Peyer's patch (tissue), 4 donors: ENCODE measurements around the gene CFD. TPM values are rescaled to one million over a fixed set of nuclear protein-coding genes. Genes with fewer than 3 reads are reported as not detected.
"Not testable (repeated sequence)": the region's sequence is repeated elsewhere in the genome, so short reads cannot be mapped to it uniquely, and the experiment has no call there.

Experiments used
- DNase-seq, 3 donors: peaks; one replicate each; pipeline ENCODE4 v3.0.0-alpha.2; 2017 to 2019
- H3K27ac ChIP-seq, 4 donors: fragments of 200-600 bp; sonication (generic); one replicate each; pipeline ENCODE4 v1.5.1; 2016 to 2019
- H3K27me3 ChIP-seq, 2 donors: fragments of 200-600 bp; sonication (generic); one replicate each; pipeline ENCODE4 v1.5.1; 2019
- H3K36me3 ChIP-seq, 3 donors: fragments of 200-600 bp; sonication (generic); one replicate each; pipeline ENCODE4 v1.5.1; 2016 to 2019
- H3K4me1 ChIP-seq, 4 donors: fragments of 200-600 bp; sonication (generic); one replicate each; pipeline ENCODE4 v1.5.1; 2016 to 2019
- H3K4me3 ChIP-seq, 4 donors: fragments of 200-600 bp; sonication (generic); 1 replicate in 3 of 4; 2 replicates in 1 of 4; pipeline ENCODE4 v1.5.1; 2016 to 2019; ENCODE audit warnings: mild to moderate bottlenecking in 1 of 4
- H3K9me3 ChIP-seq, 4 donors: fragments of 200-600 bp; sonication (generic); one replicate each; pipeline ENCODE4 v1.5.1; 2016 to 2019; ENCODE audit warnings: mild to moderate bottlenecking in 1 of 4
- POLR2A ChIP-seq, 2 donors: fragments of 450-650 bp; IDR thresholded peaks; one replicate each; pipeline ENCODE4 v1.5.1; 2017; ENCODE audit warnings: antibody characterized with exemption in 2 of 2, mild to moderate bottlenecking in 2 of 2, moderate library complexity in 2 of 2
- total RNA-seq, 4 donors: library from RNA; depleted of rRNA; stranded (reverse); fragments of >200 nt; gene quantifications; one replicate each; pipeline ENCODE4 v1.1.0, GENCODE V29; 2016
- TF ChIP-seq, protein P1 (sequence below), 6 experiments: fragments of 450-650 bp in 4 of 6; fragments of 200-600 bp in 2 of 6; sonication (generic) in 1 of 6; IDR thresholded peaks; one replicate each; pipeline ENCODE4 v1.5.1; 2017 to 2019; ENCODE audit warnings: antibody characterized with exemption in 6 of 6, mild to moderate bottlenecking in 3 of 6, moderate library complexity in 1 of 6

The CFD gene
- total RNA-seq, 4 donors from 2014 or later: 140 to 403 (median 303) TPM

DNA sequence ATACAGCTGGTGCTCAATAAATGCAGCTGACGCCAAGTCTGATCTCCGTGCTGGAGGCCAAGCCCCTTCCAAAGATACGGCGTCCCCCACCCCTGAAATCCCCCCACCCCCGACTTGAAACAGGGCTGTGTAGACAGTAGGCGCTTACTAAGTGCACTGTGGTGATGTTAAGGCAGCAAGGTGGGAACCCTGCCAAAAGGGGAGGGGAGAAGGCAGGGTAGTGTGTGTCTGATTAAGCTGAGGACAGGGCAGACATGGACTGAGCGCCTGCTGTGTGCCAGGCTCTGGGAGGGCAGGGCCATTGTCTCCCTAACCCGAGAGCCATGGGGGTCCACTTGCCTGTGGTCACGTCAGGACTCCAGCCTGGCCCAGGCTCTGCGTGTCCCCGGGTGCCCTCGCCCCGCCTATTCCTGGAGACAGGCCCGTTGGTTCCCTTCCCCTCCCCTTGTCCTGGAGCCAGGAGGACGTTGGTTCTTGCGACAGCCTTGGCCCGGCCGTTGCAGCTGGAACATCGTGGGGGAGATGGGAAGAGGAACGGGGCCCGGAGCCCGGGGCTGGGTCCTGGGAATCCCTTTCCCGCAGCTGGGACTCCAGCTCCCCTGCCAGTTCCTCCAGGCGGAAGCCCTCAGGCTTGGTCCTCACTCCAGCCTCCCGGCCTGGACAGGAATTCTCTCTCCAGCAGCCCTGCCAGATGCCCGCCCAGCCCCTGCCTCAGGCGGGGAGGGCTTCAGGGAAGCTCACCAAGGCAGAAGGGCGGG, 9.1 kb upstream of the CFD start:
- H3K27me3 ChIP-seq: peaks cover 0 to 16% of the 10 kb centered on the region in 2 donors
- DNase-seq: peak; percentile 42 to 84 (median 74)
- H3K4me1 ChIP-seq: no peaks in the 10 kb centered on the region
- H3K27ac ChIP-seq: peak overlapping the region; percentile 55 to 83 (median 68)
- no peaks in the 10 kb centered on the region for H3K36me3 ChIP-seq
- TF ChIP-seq POLR2A (IDR thresholded peaks at IDR 0.05): no peak
- TF ChIP-seq, protein P1, sequence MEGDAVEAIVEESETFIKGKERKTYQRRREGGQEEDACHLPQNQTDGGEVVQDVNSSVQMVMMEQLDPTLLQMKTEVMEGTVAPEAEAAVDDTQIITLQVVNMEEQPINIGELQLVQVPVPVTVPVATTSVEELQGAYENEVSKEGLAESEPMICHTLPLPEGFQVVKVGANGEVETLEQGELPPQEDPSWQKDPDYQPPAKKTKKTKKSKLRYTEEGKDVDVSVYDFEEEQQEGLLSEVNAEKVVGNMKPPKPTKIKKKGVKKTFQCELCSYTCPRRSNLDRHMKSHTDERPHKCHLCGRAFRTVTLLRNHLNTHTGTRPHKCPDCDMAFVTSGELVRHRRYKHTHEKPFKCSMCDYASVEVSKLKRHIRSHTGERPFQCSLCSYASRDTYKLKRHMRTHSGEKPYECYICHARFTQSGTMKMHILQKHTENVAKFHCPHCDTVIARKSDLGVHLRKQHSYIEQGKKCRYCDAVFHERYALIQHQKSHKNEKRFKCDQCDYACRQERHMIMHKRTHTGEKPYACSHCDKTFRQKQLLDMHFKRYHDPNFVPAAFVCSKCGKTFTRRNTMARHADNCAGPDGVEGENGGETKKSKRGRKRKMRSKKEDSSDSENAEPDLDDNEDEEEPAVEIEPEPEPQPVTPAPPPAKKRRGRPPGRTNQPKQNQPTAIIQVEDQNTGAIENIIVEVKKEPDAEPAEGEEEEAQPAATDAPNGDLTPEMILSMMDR (IDR thresholded peaks at IDR 0.05): no peak
- no peak overlapping the region for H3K4me3 ChIP-seq
- H3K9me3 ChIP-seq: no peaks in the 10 kb centered on the region

DNA sequence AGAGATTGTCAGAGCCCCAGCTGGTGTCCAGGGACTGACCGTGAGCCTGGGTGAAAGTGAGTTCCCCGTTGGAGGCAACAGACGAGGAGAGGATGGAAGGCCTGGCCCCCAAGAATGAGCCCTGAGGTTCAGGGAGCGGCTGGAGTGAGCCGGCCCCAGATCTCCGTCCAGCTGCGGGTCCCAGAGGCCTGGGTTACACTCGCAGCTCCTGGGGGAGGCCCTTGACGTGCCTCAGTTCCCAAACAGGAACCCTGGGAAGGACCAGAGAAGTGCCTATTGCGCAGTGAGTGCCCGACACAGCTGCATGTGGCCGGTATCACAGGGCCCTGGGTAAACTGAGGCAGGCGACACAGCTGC, 8.5 kb upstream of the CFD start:
- no peaks in the 10 kb centered on the region for H3K9me3 ChIP-seq
- DNase-seq: no peak
- no peaks in the 10 kb centered on the region for H3K36me3 ChIP-seq
- H3K4me3 ChIP-seq: no peak overlapping the region
- H3K27me3 ChIP-seq: peaks cover 0 to 15% of the 10 kb centered on the region in 2 donors
- no peak for TF ChIP-seq POLR2A (IDR thresholded peaks at IDR 0.05)
- TF ChIP-seq, protein P1 (IDR thresholded peaks at IDR 0.05): no peak
- no peaks in the 10 kb centered on the region for H3K4me1 ChIP-seq
- H3K27ac ChIP-seq: peak overlapping the region; percentile 55 to 83 (median 68)

DNA sequence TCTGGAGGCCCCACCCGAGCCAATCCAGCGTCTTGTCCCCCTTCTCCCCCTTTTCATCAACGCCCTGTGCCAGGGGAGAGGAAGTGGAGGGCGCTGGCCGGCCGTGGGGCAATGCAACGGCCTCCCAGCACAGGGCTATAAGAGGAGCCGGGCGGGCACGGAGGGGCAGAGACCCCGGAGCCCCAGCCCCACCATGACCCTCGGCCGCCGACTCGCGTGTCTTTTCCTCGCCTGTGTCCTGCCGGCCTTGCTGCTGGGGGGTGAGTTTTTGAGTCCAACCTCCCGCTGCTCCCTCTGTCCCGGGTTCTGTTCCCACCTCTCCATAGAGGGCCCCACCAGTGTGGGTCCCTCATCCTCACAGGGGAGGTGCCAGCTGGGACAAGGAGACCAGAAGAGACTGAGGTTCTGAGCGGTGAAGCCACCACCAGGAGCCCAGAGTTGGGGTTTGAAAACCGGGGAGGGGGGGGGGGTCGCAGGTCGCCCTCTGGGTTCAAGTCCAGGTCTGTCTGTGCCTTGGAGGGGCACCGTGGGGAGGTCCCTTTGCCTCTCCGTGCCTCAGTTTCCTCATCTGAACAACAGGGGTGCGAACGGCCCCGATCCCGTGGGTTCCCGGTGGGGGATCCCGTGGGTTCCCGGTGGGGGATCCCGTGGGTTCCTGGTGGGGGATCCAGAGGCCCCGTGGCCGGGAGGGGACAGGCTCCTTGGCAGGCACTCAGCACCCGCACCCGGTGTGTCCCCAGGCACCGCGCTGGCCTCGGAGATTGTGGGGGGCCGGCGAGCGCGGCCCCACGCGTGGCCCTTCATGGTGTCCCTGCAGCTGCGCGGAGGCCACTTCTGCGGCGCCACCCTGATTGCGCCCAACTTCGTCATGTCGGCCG, 7.1 kb upstream of the CFD start, which contains the start of gene ELANE:
Gene ELANE (plus strand): TSS at position 168 of the 878 bp plus-strand sequence. CDS start 26 bp downstream, at position 194.
- H3K4me1 ChIP-seq: no peaks in the 10 kb centered on the region
- no peak within 1 kb of the TSS for H3K4me3 ChIP-seq
- H3K36me3 ChIP-seq: no peaks in the 10 kb centered on the region
- peak within 1 kb of the TSS; percentile 55 to 83 (median 68) for H3K27ac ChIP-seq
- peaks cover 0 to 8% of the 10 kb centered on the region in 2 donors for H3K27me3 ChIP-seq
- no peaks in the 10 kb centered on the region for H3K9me3 ChIP-seq
- DNase-seq: no peak
- TF ChIP-seq, protein P1 (IDR thresholded peaks at IDR 0.05): no peak
- TF ChIP-seq POLR2A (IDR thresholded peaks at IDR 0.05): no peak

DNA sequence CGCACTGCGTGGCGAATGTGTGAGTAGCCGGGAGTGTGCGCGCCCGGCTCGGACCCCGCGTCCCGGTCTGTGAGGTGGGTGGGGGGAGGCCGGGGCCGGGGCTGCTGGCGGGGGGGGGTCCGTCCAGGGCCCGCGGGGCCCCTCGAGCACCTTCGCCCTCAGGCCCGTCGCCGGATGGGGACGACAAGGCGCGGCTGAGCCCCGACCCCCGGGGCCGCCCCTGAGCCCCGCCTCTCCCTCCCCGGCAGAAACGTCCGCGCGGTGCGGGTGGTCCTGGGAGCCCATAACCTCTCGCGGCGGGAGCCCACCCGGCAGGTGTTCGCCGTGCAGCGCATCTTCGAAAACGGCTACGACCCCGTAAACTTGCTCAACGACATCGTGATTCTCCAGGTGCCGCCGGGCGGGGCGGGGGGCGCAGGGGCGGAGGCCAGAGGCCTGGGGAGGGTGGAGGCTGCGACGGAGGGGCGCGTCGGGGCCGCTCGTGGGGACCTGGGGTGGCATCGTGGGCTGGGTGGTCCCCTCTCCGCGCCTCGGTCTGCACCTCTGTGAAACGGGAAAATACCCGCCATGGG, 6.4 kb upstream of the CFD start:
- TF ChIP-seq POLR2A (IDR thresholded peaks at IDR 0.05): no peak
- TF ChIP-seq, protein P1 (IDR thresholded peaks at IDR 0.05): no peak
- H3K27ac ChIP-seq: no peak overlapping the region
- no peak overlapping the region for H3K4me3 ChIP-seq
- no peaks in the 10 kb centered on the region for H3K36me3 ChIP-seq
- H3K4me1 ChIP-seq: no peaks in the 10 kb centered on the region
- peaks cover 0 to 8% of the 10 kb centered on the region in 2 donors for H3K27me3 ChIP-seq
- H3K9me3 ChIP-seq: no peaks in the 10 kb centered on the region
- no peak for DNase-seq

DNA sequence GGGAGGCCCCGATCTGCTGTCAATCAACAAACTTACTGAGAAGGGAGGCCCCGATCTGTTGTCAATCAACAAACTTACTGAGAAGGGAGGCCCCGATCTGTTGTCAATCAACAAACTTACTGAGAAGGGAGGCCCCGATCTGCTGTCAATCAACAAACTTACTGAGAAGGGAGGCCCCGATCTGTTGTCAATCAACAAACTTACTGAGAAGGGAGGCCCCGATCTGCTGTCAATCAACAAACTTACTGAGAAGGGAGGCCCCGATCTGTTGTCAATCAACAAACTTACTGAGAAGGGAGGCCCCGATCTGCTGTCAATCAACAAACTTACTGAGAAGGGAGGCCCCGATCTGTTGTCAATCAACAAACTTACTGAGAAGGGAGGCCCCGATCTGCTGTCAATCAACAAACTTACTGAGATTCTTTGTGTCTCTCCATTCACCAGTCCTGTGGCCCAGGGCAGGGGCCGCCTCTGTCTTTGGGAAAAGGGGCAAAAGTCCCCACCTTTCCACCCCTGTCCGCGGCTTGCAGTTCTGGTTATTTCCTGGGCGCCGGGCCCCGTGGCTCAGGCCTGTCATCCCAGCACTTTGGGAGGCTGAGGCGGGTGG, 5.7 kb upstream of the CFD start:
- H3K36me3 ChIP-seq, H3K4me1 ChIP-seq, H3K27me3 ChIP-seq, H3K4me3 ChIP-seq, H3K9me3 ChIP-seq, DNase-seq, H3K27ac ChIP-seq: not testable (repeated sequence)
